Measurements from ENCODE around the gene HIVEP3.

DNA sequence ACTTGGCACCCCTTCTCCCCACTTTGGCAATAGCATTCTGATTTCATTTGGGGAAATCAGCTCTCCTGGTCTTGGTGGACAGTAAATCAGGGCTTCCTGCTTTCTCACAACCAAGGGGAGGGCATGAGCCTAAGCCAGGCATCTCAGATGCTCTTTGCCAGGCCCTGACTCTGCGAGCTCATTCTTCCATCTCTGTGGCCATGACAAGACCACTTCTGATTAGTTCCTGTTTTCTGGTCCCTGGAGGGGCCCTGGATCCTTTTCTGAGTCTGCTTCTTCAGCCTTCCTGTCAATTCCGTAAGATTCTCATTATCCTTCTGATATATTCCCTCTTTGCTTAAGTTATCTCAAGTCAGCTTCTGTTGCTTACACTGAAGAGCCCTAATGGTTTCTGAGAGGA, 210.4 kb downstream of the HIVEP3 start:
- TF ChIP-seq EZH2 (IDR thresholded peaks at IDR 0.05) (no peak), EZH2phosphoT487 (IDR thresholded peaks at IDR 0.05) (no peak)
- TF ChIP-seq, protein P1, sequence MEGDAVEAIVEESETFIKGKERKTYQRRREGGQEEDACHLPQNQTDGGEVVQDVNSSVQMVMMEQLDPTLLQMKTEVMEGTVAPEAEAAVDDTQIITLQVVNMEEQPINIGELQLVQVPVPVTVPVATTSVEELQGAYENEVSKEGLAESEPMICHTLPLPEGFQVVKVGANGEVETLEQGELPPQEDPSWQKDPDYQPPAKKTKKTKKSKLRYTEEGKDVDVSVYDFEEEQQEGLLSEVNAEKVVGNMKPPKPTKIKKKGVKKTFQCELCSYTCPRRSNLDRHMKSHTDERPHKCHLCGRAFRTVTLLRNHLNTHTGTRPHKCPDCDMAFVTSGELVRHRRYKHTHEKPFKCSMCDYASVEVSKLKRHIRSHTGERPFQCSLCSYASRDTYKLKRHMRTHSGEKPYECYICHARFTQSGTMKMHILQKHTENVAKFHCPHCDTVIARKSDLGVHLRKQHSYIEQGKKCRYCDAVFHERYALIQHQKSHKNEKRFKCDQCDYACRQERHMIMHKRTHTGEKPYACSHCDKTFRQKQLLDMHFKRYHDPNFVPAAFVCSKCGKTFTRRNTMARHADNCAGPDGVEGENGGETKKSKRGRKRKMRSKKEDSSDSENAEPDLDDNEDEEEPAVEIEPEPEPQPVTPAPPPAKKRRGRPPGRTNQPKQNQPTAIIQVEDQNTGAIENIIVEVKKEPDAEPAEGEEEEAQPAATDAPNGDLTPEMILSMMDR (IDR thresholded peaks at IDR 0.05), result no peak
